Measurements from ENCODE around the gene RAPGEF1.
A peak's percentile ranks its signal among the peaks of the same experiment; 100 is the strongest.

RAPGEF1 gene

GRCh38 chr9:131748411-131748955 lies 8.6 kb upstream of the RAPGEF1 start:
- H3K4me3 ChIP-seq (ENCODE audit: low read depth, low read length), result no peak overlapping the region
- DNase-seq (ENCODE audit: low read depth), result no peak
- no peak for TF ChIP-seq CTCF (IDR thresholded peaks at IDR 0.05; ENCODE audit: low read depth, low read length, missing control alignments)

GRCh38 chr9:131747352-131747751 lies 7.5 kb upstream of the RAPGEF1 start:
- H3K4me3 ChIP-seq (ENCODE audit: low read depth, low read length), result no peak overlapping the region
- DNase-seq (ENCODE audit: low read depth), result no peak
- TF ChIP-seq CTCF (IDR thresholded peaks at IDR 0.05; ENCODE audit: low read depth, low read length, missing control alignments), result peak; percentile 65

GRCh38 chr9:131745610-131746009 lies 5.7 kb upstream of the RAPGEF1 start:
- no peak overlapping the region for H3K4me3 ChIP-seq (ENCODE audit: low read depth, low read length)
- TF ChIP-seq CTCF (IDR thresholded peaks at IDR 0.05; ENCODE audit: low read depth, low read length, missing control alignments), result no peak
- DNase-seq (ENCODE audit: low read depth), result no peak

GRCh38 chr9:131744720-131745201 lies 4.9 kb upstream of the RAPGEF1 start:
- no peak for TF ChIP-seq CTCF (IDR thresholded peaks at IDR 0.05; ENCODE audit: low read depth, low read length, missing control alignments)
- H3K4me3 ChIP-seq (ENCODE audit: low read depth, low read length), result no peak overlapping the region

GRCh38 chr9:131744171-131744719 lies 4.4 kb upstream of the RAPGEF1 start:
- TF ChIP-seq CTCF (IDR thresholded peaks at IDR 0.05; ENCODE audit: low read depth, low read length, missing control alignments), result no peak
- DNase-seq (ENCODE audit: low read depth), result no peak
- no peak overlapping the region for H3K4me3 ChIP-seq (ENCODE audit: low read depth, low read length)

More at GRCh38 chr9:131744720-131745201, 4.9 kb upstream of the RAPGEF1 start:
- no peak for DNase-seq (ENCODE audit: low read depth)

- no peak overlapping the region for H3K4me3 ChIP-seq (ENCODE audit: low read depth, low read length)
- no peak for DNase-seq (ENCODE audit: low read depth)
- TF ChIP-seq CTCF (IDR thresholded peaks at IDR 0.05; ENCODE audit: low read depth, low read length, missing control alignments), result no peak
These were observed 3.6 kb upstream of the RAPGEF1 start for GRCh38 chr9:131743501-131743900.

- no peak for DNase-seq (ENCODE audit: low read depth)
- no peak for TF ChIP-seq CTCF (IDR thresholded peaks at IDR 0.05; ENCODE audit: low read depth, low read length, missing control alignments)
- no peak overlapping the region for H3K4me3 ChIP-seq (ENCODE audit: low read depth, low read length)
These were observed 3.2 kb upstream of the RAPGEF1 start for GRCh38 chr9:131743096-131743495.
